ACC112 (cell line): ENCODE results near the gene UTP25.

Source experiments
- H2AFZ ChIP-seq: fragments of 200-600 bp; sonication (generic); one replicate; pipeline ENCODE4 v1.6.0; 2017; ENCODE audit warnings: antibody characterized with exemption, low read length; ENCODE audit not compliant: unreplicated experiment
- H3K27ac ChIP-seq: fragments of 200-600 bp; sonication (generic); 2 replicates; pipeline ENCODE4 v1.5.1; 2014; ENCODE audit warnings: low read depth, mild to moderate bottlenecking, antibody characterized with exemption, low read length, moderate library complexity
- H3K27me3 ChIP-seq: fragments of 200-600 bp; sonication (generic); 2 replicates; pipeline ENCODE4 v1.6.1; 2014; ENCODE audit warnings: mild to moderate bottlenecking, antibody characterized with exemption, low read length, moderate library complexity, mixed read lengths; ENCODE audit not compliant: insufficient read depth
- H3K36me3 ChIP-seq: fragments of 200-600 bp; sonication (generic); 2 replicates; pipeline ENCODE4 v1.6.1; 2016; ENCODE audit warnings: mild to moderate bottlenecking, antibody characterized with exemption, low read length, moderate library complexity, mixed read lengths; ENCODE audit not compliant: insufficient read depth
- H3K4me1 ChIP-seq: fragments of 200-600 bp; sonication (generic); one replicate; pipeline ENCODE4 v1.6.1; 2016; ENCODE audit warnings: low read length, mixed read lengths; ENCODE audit not compliant: insufficient read depth, unreplicated experiment, control insufficient read depth
- H3K4me3 ChIP-seq: fragments of 200-600 bp; sonication (generic); 2 replicates; pipeline ENCODE4 v1.5.1; 2014; ENCODE audit warnings: mild to moderate bottlenecking, low read depth, low read length
- H3K79me2 ChIP-seq: fragments of 200-600 bp; sonication (generic); one replicate; pipeline ENCODE4 v1.6.0; 2016; ENCODE audit warnings: low read length; ENCODE audit not compliant: control insufficient read depth, unreplicated experiment, insufficient read depth

The UTP25 gene

GRCh38 chr1:209873067-209873799, 45.5 kb downstream of the UTP25 start:
- Histone ChIP-seq H3K4me3 (peak overlapping the region; percentile 16; the same call in 1 of the 2 replicates), H3K79me2 (no peaks in the 10 kb centered on the region), H2AFZ (no peak overlapping the region), H3K27me3 (no peaks in the 10 kb centered on the region), H3K4me1 (peaks cover 78% of the 10 kb centered on the region), H3K27ac (peak overlapping the region; percentile 98), H3K36me3 (no peaks in the 10 kb centered on the region)

GRCh38 chr1:209875515-209875914, 47.7 kb downstream of the UTP25 start:
- H3K79me2 ChIP-seq = no peaks in the 10 kb centered on the region
- no peak overlapping the region for H3K4me3 ChIP-seq
- no peaks in the 10 kb centered on the region for H3K36me3 ChIP-seq
- peaks cover 74% of the 10 kb centered on the region for H3K4me1 ChIP-seq
- peak overlapping the region; percentile 98 for H3K27ac ChIP-seq
- peak overlapping the region; percentile 26 for H2AFZ ChIP-seq
- H3K27me3 ChIP-seq = no peaks in the 10 kb centered on the region

- peak overlapping the region; percentile 98 for H3K27ac ChIP-seq
- no peaks in the 10 kb centered on the region for H3K27me3 ChIP-seq
- H2AFZ ChIP-seq = peak overlapping the region; percentile 55
- no peak overlapping the region for H3K4me3 ChIP-seq
- H3K4me1 ChIP-seq = peaks cover 70% of the 10 kb centered on the region
- no peaks in the 10 kb centered on the region for H3K36me3 ChIP-seq
- no peaks in the 10 kb centered on the region for H3K79me2 ChIP-seq
Observed at GRCh38 chr1:209876078-209876800, 48.5 kb downstream of the UTP25 start.

- Histone ChIP-seq H3K79me2 (no peaks in the 10 kb centered on the region), H2AFZ (peak overlapping the region; percentile 53), H3K4me3 (no peak overlapping the region), H3K27me3 (no peaks in the 10 kb centered on the region), H3K27ac (peak overlapping the region; percentile 98; the same call in 1 of the 2 replicates), H3K36me3 (no peaks in the 10 kb centered on the region), H3K4me1 (peaks cover 64% of the 10 kb centered on the region)
Observed at GRCh38 chr1:209877087-209877764, 49.5 kb downstream of the UTP25 start.

- no peak overlapping the region for H3K4me3 ChIP-seq
- H3K27ac ChIP-seq = no peak overlapping the region
- H3K4me1 ChIP-seq = peaks cover 62% of the 10 kb centered on the region
- H3K36me3 ChIP-seq = no peaks in the 10 kb centered on the region
- no peaks in the 10 kb centered on the region for H3K79me2 ChIP-seq
- H2AFZ ChIP-seq = no peak overlapping the region
- no peaks in the 10 kb centered on the region for H3K27me3 ChIP-seq
Observed at GRCh38 chr1:209878964-209879363, 51.2 kb downstream of the UTP25 start.

GRCh38 chr1:209879539-209879938, 51.8 kb downstream of the UTP25 start:
- Histone ChIP-seq H3K27ac (peak overlapping the region; percentile 43; the same call in 1 of the 2 replicates), H3K27me3 (no peaks in the 10 kb centered on the region), H3K4me1 (peaks cover 62% of the 10 kb centered on the region), H3K36me3 (no peaks in the 10 kb centered on the region), H2AFZ (peak overlapping the region; percentile 48), H3K79me2 (no peaks in the 10 kb centered on the region), H3K4me3 (no peak overlapping the region)

- Histone ChIP-seq H2AFZ (peak overlapping the region; percentile 20), H3K4me1 (peaks cover 60% of the 10 kb centered on the region), H3K4me3 (no peak overlapping the region), H3K27ac (peak overlapping the region; percentile 43; the same call in 1 of the 2 replicates), H3K79me2 (no peaks in the 10 kb centered on the region), H3K27me3 (no peaks in the 10 kb centered on the region), H3K36me3 (no peaks in the 10 kb centered on the region)
Observed at GRCh38 chr1:209880031-209880430, 52.3 kb downstream of the UTP25 start.

- Histone ChIP-seq H3K27me3 (no peaks in the 10 kb centered on the region), H3K4me3 (no peak overlapping the region), H3K4me1 (peaks cover 57% of the 10 kb centered on the region), H3K79me2 (no peaks in the 10 kb centered on the region), H3K27ac (no peak overlapping the region), H3K36me3 (no peaks in the 10 kb centered on the region), H2AFZ (no peak overlapping the region)
Observed at GRCh38 chr1:209881619-209882018, 53.8 kb downstream of the UTP25 start.

- Histone ChIP-seq H3K27me3 (no peaks in the 10 kb centered on the region), H3K36me3 (no peaks in the 10 kb centered on the region), H2AFZ (no peak overlapping the region), H3K27ac (peak overlapping the region; percentile 97), H3K4me1 (peaks cover 51% of the 10 kb centered on the region), H3K4me3 (no peak overlapping the region), H3K79me2 (no peaks in the 10 kb centered on the region)
Observed at GRCh38 chr1:209882286-209882685, 54.5 kb downstream of the UTP25 start.

GRCh38 chr1:209882942-209883340, 55.2 kb downstream of the UTP25 start:
- Histone ChIP-seq H3K4me3 (0 out of 2 replicates have a peak overlapping the region, but pooled peaks have one; percentile 5), H3K27ac (peak overlapping the region; percentile 97), H3K27me3 (no peaks in the 10 kb centered on the region), H3K4me1 (peaks cover 46% of the 10 kb centered on the region), H2AFZ (peak overlapping the region; percentile 26), H3K36me3 (no peaks in the 10 kb centered on the region), H3K79me2 (no peaks in the 10 kb centered on the region)
